AG04450 (cell line): Measurements from ENCODE around the gene AGO4. TPM values are rescaled to one million over a fixed set of nuclear protein-coding genes. Genes with fewer than 3 reads are reported as not detected.
"Not testable (repeated sequence)": the region's sequence is repeated elsewhere in the genome, so short reads cannot be mapped to it uniquely, and the experiment has no call there.

Experiments used
- CTCF ChIA-PET: fragments of 300-600, 350-600 bp; formaldehyde crosslinking; extraction: SDS; loops from one replicate; lab custom pipeline; 2022; ENCODE audit warnings: antibody characterized with exemption, inconsistent platforms; lab: Charles Lee
- POLR2A ChIA-PET: fragments of 350-600 bp; formaldehyde crosslinking; extraction: SDS; loops from one replicate; lab custom pipeline; 2021; ENCODE audit warnings: antibody characterized with exemption, inconsistent platforms; lab: Yijun Ruan, JAX
- DNase-seq: peaks from one replicate; pipeline ENCODE4 v3.0.0-alpha.2; 2011; ENCODE audit warnings: low read depth, low spot score
- H3K27ac ChIP-seq: one replicate; pipeline ENCODE4 v1.5.1; 2012; ENCODE audit warnings: low read depth, low read length, control low read depth
- H3K27me3 ChIP-seq: one replicate; pipeline ENCODE4 v1.6.0; 2012; ENCODE audit warnings: low read length; ENCODE audit not compliant: control insufficient read depth, insufficient read depth
- H3K4me3 ChIP-seq: 2 replicates; pipeline ENCODE4 v1.5.1; 2011; ENCODE audit warnings: mild to moderate bottlenecking, low read depth, low read length, control low read depth
- H3K9me3 ChIP-seq: 2 replicates; pipeline ENCODE4 v1.5.1; 2012; ENCODE audit warnings: low read length; ENCODE audit not compliant: control insufficient read depth, insufficient read depth
- CTCF ChIP-seq: IDR thresholded peaks from 2 replicates; pipeline ENCODE4 v1.5.1; 2011; ENCODE audit warnings: low read depth, low read length, control low read depth, inconsistent platforms
- polyA plus RNA-seq: library from polyadenylated mRNA; depleted of rRNA; stranded (reverse); fragments of >200 nt; gene quantifications from 2 replicates; pipeline ENCODE4 v1.2.3, GENCODE V29; 2011

AGO4 gene
- polyA plus RNA-seq, 1 experiment: 9.1 TPM

GRCh38 chr1:35768350-35769187 lies 39.2 kb upstream of the AGO4 start:
- DNase-seq: no peak
- no peak for TF ChIP-seq CTCF
- Histone ChIP-seq H3K9me3 (no peaks in the 10 kb centered on the region), H3K4me3 (peak overlapping the region; percentile 78), H3K27ac (peak overlapping the region; percentile 70), H3K27me3 (no peaks in the 10 kb centered on the region)
- CTCF ChIA-PET: interaction anchor here (0.7 to 5.1 kb wide), 15 partner anchors 9 to 414 kb away, joined by 3 to 32 read pairs (median 7); partner anchors contain the start of gene TFAP2E
- POLR2A ChIA-PET: interaction anchor here (0.5 to 2.2 kb wide), 11 partner anchors 12 to 682 kb away, joined by 3 to 16 read pairs (median 5); partner anchors contain the start of genes AGO1, KIAA0319L, NCDN and TFAP2E

- peak; percentile 36 for TF ChIP-seq CTCF
- Histone ChIP-seq H3K4me3 (peak overlapping the region; percentile 78), H3K9me3 (no peaks in the 10 kb centered on the region), H3K27me3 (no peaks in the 10 kb centered on the region), H3K27ac (peak overlapping the region; percentile 70)
- ChIA-PET POLR2A (interaction anchor here (0.5 to 2.2 kb wide), 12 partner anchors 12 to 682 kb away, joined by 3 to 16 read pairs (median 4); partner anchors contain the start of genes AGO1, KIAA0319L, NCDN and TFAP2E), CTCF (interaction anchor here (0.5 to 5.1 kb wide), 20 partner anchors 10 to 935 kb away, joined by 3 to 32 read pairs (median 4); partner anchors contain the start of gene TFAP2E)
- DNase-seq: peak; percentile 55
Measured at GRCh38 chr1:35769188-35769758, 38.5 kb upstream of the AGO4 start.

GRCh38 chr1:35773711-35774110 lies 34.1 kb upstream of the AGO4 start:
- Histone ChIP-seq H3K27me3 (no peaks in the 10 kb centered on the region), H3K4me3 (no peak overlapping the region), H3K9me3 (no peaks in the 10 kb centered on the region), H3K27ac (no peak overlapping the region)
- TF ChIP-seq CTCF: no peak
- no peak for DNase-seq
- CTCF ChIA-PET: no interaction called here
- POLR2A ChIA-PET: no interaction called here

GRCh38 chr1:35776172-35776571 lies 31.6 kb upstream of the AGO4 start:
- not testable (repeated sequence) for DNase-seq, H3K27me3 ChIP-seq, H3K4me3 ChIP-seq, H3K9me3 ChIP-seq, H3K27ac ChIP-seq
- ChIA-PET POLR2A (interaction anchor here (0.6 kb wide), 1 partner anchor 24 kb away, joined by 7 read pairs; no protein-coding TSS in a partner anchor), CTCF (interaction anchor here (0.6 to 3.7 kb wide), 7 partner anchors 49 to 337 kb away, joined by 3 to 36 read pairs (median 7); no protein-coding TSS in a partner anchor)

- Histone ChIP-seq H3K27ac (no peak overlapping the region), H3K9me3 (no peaks in the 10 kb centered on the region), H3K4me3 (no peak overlapping the region), H3K27me3 (no peaks in the 10 kb centered on the region)
- ChIA-PET POLR2A (no interaction called here), CTCF (interaction anchor here (1.4 to 3.7 kb wide), 3 partner anchors 50 to 213 kb away, joined by 5 to 36 read pairs (median 7); no protein-coding TSS in a partner anchor)
- DNase-seq: no peak
- no peak for TF ChIP-seq CTCF
Measured at GRCh38 chr1:35777109-35777508, 30.7 kb upstream of the AGO4 start.
